NCI-H2107 treated with DMSO at 0.1 percent for 48 hours (cell line): ENCODE data around the gene RBM20.

ENCODE experiments used
- DNase-seq: peaks from one replicate; lab custom pipeline; 2025; ENCODE audit not compliant: unreplicated experiment; lab: John Stamatoyannopoulos, UW

Gene RBM20

GRCh38 chr10:110847374-110847773, 203.2 kb downstream of the RBM20 start:
- DNase-seq: no peak

GRCh38 chr10:110848106-110848505, 204.0 kb downstream of the RBM20 start:
- DNase-seq: no peak

- DNase-seq: no peak
These were observed 206.0 kb downstream of the RBM20 start for GRCh38 chr10:110850099-110850498.

DNA sequence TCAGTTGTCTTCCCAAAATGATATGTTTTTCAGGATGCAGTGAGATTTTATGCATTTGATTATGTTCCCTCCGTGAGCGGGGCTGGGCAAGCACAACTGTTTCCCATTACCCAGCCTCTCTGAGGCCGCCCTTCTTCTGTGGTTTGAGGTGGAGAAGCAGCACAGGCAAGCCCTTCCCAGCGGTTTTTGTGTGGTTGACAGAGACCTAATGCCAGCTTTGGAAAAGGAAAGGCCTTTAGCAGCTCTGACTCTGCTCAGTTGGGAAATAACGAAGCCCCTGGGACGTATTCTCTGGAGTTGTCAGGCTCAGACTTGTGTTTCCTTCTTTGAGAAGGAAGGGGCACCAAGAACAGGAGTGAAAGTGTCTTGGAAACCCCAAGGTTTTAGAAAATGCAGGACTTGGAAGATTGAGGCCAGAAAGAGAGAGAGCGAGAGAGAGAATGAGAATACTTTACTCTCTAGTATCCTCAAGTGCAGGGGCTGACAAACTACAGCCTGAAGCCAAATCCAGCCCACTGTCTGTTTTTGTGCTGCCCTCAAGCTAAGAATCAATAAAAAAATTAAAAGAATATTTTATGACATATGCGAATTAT, 207.0 kb downstream of the RBM20 start:
- peak; percentile 21 for DNase-seq

- no peak for DNase-seq
These were observed 208.2 kb downstream of the RBM20 start for GRCh38 chr10:110852255-110852896.

- no peak for DNase-seq
These were observed 208.8 kb downstream of the RBM20 start for GRCh38 chr10:110852947-110853346.

DNA sequence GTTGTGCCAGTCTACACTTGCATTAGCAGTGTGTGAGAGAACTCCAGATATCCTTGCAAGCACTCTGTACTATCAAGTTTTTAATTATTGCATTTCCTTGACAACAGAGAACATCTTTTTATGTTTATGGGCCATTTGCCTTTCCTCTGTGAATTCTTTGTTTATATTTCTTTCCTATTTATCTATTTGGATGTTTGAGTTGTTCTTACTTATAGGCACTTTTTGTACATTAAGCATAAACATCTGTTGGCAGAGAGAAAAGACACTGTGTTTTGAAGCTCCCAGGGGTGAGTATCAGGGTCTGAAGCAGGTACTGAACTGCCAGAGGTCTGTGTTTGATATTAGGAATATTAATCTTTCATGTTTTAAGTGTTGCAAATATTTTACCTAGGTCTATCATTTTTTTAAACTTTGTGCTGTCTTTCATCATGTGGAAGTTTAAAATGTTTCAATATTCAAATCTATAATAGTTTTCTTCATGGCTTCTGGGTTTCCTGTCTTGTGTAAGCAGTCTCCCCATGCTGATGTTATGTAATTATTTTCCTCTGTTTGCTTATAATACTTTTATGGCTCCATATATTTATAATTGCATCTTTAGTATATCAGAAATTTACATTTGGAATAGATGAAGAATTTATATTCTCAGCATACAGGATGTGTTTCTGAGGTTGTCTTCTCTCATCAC, 209.9 kb downstream of the RBM20 start:
- no peak for DNase-seq

DNA sequence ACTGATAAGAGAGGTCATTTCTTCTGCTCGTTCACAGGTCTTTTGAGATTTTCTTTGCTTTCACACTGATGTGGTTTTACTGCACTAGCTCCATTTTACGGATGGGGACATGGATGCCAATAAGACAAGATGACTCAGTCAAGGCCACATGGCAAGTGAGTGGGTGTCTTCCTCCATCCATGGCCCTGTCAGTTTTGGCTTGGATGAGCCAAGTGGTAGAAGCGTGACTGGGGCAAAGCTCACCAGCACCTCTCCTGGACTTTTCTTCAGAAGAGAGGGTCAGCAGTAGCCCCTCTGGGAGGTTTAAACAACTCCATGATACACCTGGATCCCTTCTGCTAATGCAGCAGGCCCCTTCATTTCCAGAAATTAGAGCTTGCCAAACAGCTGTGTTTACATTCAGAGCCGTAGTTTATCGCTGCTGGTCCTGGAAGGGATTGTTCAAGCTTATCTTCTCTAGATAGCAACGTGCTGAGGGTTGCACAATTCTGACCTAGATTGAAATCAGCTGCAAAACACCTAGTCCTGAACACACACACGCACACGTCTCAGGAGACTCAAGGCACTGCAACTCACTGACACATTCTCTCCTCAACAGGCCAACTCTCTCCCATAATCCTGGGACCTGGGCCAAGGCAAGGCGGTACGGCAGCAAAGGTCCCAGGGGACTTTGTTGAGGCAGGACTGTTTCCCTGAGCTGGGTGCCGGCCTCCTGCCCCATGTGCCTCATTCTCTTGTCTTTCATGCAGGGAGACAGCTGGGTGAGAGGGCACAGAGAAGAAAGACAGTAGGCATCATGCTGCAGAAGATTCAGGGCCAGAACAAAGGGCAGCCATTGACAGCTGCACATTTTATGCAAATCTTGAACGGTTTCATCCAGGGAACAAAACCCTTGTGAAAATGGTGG, 213.4 kb downstream of the RBM20 start:
- peak; percentile 91 for DNase-seq

- no peak for DNase-seq
These were observed 214.3 kb downstream of the RBM20 start for GRCh38 chr10:110858297-110858934.

GRCh38 chr10:110859206-110859972, 215.3 kb downstream of the RBM20 start:
- DNase-seq: no peak

GRCh38 chr10:110859973-110860376, 215.8 kb downstream of the RBM20 start:
- DNase-seq: no peak

- DNase-seq: no peak
These were observed 216.6 kb downstream of the RBM20 start for GRCh38 chr10:110860576-110861241.

- DNase-seq: no peak
These were observed 217.3 kb downstream of the RBM20 start for GRCh38 chr10:110861476-110861875.

DNA sequence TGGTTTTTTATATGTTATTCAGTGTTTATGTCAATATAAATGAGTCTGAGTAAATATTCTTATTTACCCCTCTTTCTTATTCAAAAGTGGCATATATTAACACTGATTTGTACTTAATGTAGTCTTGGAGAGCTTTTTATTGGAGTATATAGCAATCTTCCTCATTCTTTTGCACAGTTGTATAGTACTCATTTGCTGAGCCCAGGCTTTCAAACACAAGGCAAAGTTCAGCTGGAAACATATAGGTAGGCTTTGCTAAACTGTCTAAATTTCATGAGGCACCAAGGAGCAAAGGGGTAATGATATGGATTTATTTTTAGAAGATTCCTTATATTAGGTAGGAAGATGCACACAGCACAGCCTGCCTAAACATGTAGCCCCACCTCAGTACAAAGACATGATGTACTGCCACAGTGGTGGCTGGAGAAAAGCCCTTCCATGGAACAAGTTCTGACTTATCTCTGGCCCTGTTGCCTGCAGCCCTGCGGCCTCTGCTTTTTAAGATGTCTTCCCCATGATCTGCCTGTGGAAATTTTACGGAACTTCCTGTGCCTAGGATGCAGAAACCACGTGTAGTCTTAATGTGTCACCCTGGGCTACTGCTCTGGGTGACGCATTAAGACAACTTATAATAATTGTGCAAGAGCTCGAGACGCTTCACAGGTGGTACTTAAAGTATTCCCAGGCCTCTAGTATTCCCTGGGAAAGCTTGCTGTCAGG, 218.0 kb downstream of the RBM20 start:
- no peak for DNase-seq

DNA sequence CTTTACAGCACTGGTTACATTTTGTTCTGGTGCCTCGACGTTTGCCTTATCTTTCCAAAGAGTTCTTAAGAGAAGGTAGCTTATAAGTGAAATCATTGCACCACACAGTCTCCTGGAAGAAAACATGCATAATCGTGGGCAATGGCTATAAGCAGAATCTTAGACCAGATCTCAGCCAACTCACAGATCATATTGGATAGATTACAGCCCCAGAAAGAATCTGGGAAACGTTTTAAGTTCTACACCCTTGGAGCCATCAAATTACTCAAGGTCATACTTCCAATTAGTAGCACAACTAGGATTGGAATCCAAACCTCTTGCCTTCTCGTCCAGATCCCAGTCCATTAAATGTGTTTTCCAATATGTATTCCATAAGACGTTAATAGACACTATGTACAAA, 218.8 kb downstream of the RBM20 start:
- no peak for DNase-seq

GRCh38 chr10:110863361-110863760, 219.2 kb downstream of the RBM20 start:
- DNase-seq: no peak

DNA sequence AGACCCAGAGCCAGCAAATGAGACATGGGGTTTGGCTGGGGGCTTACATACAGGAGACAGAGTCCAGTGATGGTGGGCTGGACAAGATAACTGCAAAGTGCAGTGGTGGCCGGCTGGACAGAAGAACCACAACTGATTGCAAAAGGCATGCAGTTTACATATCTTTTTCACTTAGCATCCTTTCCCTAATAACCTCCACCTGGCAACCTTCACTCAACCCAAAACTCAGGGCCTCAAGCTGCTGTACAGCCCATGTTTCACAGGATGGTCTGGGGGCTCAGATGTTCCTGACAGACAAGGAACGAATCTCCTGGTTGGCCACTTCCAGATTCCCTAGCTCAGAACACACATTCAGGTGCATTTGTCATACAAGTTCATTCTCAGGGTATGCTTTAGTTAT, 219.8 kb downstream of the RBM20 start:
- no peak for DNase-seq

DNA sequence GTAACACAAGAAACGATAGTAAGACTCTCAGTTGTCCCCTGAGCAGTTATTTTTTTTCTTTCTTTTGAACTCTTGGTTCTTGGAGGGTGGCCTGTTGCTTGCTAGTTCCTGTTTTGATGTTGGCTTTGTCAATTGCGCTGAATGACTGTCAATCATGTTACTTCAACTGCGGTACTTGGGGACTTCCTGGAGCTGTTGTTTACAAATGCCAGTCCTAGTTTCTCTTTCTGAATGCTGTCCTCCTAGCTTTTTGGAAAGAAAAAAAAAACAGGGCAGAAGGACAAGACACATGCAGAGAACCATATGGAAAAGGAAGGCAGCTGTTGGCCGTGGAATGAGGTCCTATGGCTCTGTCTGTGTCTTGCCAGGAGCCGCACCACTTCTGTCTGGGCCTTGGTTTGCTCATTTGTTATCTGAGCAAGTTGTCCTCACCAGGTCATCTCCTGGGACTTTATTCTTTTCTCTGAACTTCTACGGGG, 220.6 kb downstream of the RBM20 start:
- no peak for DNase-seq
